ENCODE measurements around the gene DOK6.

DNA sequence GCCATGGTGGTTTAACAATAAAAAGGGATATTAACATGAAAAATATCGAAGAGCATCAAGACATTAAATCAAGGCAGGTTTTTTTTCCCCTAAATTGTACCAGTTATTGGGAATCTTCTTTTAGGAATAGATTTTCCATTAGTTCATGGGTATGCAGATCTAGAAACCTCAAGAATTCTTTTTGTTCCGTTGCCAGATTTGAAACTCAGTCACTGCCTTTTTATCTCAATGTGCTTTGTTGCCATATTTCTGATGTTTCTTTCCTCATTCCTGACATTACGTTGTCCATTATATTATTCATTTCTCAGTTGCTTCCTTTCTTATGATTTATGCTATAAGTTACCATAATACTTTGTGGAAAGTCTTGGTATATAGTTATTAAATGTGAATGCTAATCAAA is 384.8 kb downstream of the DOK6 start:
- TF ChIP-seq, protein P1, sequence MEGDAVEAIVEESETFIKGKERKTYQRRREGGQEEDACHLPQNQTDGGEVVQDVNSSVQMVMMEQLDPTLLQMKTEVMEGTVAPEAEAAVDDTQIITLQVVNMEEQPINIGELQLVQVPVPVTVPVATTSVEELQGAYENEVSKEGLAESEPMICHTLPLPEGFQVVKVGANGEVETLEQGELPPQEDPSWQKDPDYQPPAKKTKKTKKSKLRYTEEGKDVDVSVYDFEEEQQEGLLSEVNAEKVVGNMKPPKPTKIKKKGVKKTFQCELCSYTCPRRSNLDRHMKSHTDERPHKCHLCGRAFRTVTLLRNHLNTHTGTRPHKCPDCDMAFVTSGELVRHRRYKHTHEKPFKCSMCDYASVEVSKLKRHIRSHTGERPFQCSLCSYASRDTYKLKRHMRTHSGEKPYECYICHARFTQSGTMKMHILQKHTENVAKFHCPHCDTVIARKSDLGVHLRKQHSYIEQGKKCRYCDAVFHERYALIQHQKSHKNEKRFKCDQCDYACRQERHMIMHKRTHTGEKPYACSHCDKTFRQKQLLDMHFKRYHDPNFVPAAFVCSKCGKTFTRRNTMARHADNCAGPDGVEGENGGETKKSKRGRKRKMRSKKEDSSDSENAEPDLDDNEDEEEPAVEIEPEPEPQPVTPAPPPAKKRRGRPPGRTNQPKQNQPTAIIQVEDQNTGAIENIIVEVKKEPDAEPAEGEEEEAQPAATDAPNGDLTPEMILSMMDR (conservative IDR thresholded peaks at IDR 0.05), result no peak
- TF ChIP-seq ZFX (IDR thresholded peaks at IDR 0.05), result no peak
